OCI-LY7 (cell line): ENCODE measurements around the gene STK10. TPM values are rescaled to one million over a fixed set of nuclear protein-coding genes. Genes with fewer than 3 reads are reported as not detected.

Source experiments
- BruUV-seq: library from RNA; stranded (reverse); fragments of 400-500 nt; replicated peaks from 2 replicates; lab custom pipeline; 2021; lab: Mats Ljungman, UMichigan
- CTCF ChIA-PET: fragments of 300-600 bp; sonication (Branson Sonifier 250); formaldehyde crosslinking; loops from one replicate; lab custom pipeline; 2022; ENCODE audit warnings: antibody characterized with exemption; ENCODE audit not compliant: unreplicated experiment; lab: Charles Lee
- POLR2A ChIA-PET: fragments of 300-600 bp; sonication (Branson Sonifier 250); formaldehyde crosslinking; loops from one replicate; lab custom pipeline; 2022; ENCODE audit warnings: antibody characterized with exemption; lab: Charles Lee
- DNase-seq: peaks from one replicate; pipeline ENCODE4 v3.0.0-alpha.2; 2015; ENCODE audit warnings: low spot score
- H2AFZ ChIP-seq: fragments of 200-600 bp; sonication (generic), shearing (Covaris generic); 2 replicates; pipeline ENCODE4 v1.6.1; 2014; ENCODE audit warnings: mild to moderate bottlenecking, antibody characterized with exemption, low read length, moderate library complexity
- H3K27ac ChIP-seq: fragments of 200-600 bp; sonication (generic); 2 replicates; pipeline ENCODE4 v1.5.1; 2014; ENCODE audit warnings: mixed run types, low read depth, mild to moderate bottlenecking, moderate library complexity, low read length, inconsistent platforms; ENCODE audit not compliant: poor library complexity, severe bottlenecking
- H3K36me3 ChIP-seq: fragments of 200-600 bp; sonication (generic); 2 replicates; pipeline ENCODE4 v1.6.1; 2014; ENCODE audit warnings: mild to moderate bottlenecking, antibody characterized with exemption, low read length, moderate library complexity, mixed read lengths; ENCODE audit not compliant: insufficient read depth
- H3K4me1 ChIP-seq: fragments of 200-600 bp; sonication (generic); 2 replicates; pipeline ENCODE4 v1.5.1; 2014; ENCODE audit warnings: mild to moderate bottlenecking, low read length; ENCODE audit not compliant: insufficient read depth, poor library complexity, severe bottlenecking
- H3K4me2 ChIP-seq: fragments of 200-600 bp; sonication (generic); 2 replicates; pipeline ENCODE4 v1.6.1; 2014; ENCODE audit warnings: mild to moderate bottlenecking, low read length
- H3K4me3 ChIP-seq: fragments of 200-600 bp; sonication (generic); 2 replicates; pipeline ENCODE4 v1.5.1; 2014; ENCODE audit warnings: mild to moderate bottlenecking, low read depth, low read length; ENCODE audit not compliant: poor library complexity, severe bottlenecking
- H3K79me2 ChIP-seq: fragments of 200-600 bp; sonication (generic); 2 replicates; pipeline ENCODE4 v1.6.1; 2016; ENCODE audit warnings: low read depth, mild to moderate bottlenecking, low read length, moderate library complexity, mixed read lengths; ENCODE audit not compliant: insufficient read depth
- H3K9me2 ChIP-seq: fragments of 200-600 bp; sonication (generic); 2 replicates; pipeline ENCODE4 v1.6.1; 2016; ENCODE audit warnings: mild to moderate bottlenecking, low read length, mixed read lengths; ENCODE audit not compliant: insufficient read depth
- H3K9me3 ChIP-seq: fragments of 200-600 bp; sonication (generic); 2 replicates; pipeline ENCODE4 v1.6.1; 2014; ENCODE audit warnings: mild to moderate bottlenecking, mixed run types, low read length, mixed read lengths
- H4K20me1 ChIP-seq: fragments of 200-600 bp; sonication (generic); 2 replicates; pipeline ENCODE4 v1.6.1; 2014; ENCODE audit warnings: mild to moderate bottlenecking, antibody characterized with exemption, low read length, moderate library complexity, mixed read lengths; ENCODE audit not compliant: insufficient read depth
- EZH2phosphoT487 ChIP-seq: fragments of 200-600 bp; sonication (generic); IDR thresholded peaks from 2 replicates; pipeline ENCODE4 v1.6.1; 2018; ENCODE audit warnings: low read depth, borderline replicate concordance, mild to moderate bottlenecking, mixed run types, antibody characterized with exemption, low read length, moderate library complexity, mixed read lengths
- intact Hi-C: fragments of 100-400 bp; cut with micrococcal nuclease; formaldehyde crosslinking; loops from one replicate; pipeline ENCODE4 v1.10.0; 2022; ENCODE audit not compliant: unreplicated experiment
- total RNA-seq, 2 experiments: library from RNA; depleted of rRNA in 1 of 2; stranded (reverse); fragments of >200 nt in 1 of 2; shearing (Covaris generic) in 1 of 2; gene quantifications; 2 replicates each; pipeline ENCODE4 v1.2.3, GENCODE V29; 2014 to 2022
- TF ChIP-seq, protein P1 (sequence below): fragments of 200-600 bp; sonication (generic); conservative IDR thresholded peaks from 2 replicates; pipeline ENCODE4 v1.5.1; 2014; ENCODE audit warnings: mild to moderate bottlenecking, antibody characterized with exemption, low read length, moderate library complexity, mixed read lengths

STK10 gene
- total RNA-seq, 2 experiments from 2014 or later: 53.7 to 89.7 TPM

DNA sequence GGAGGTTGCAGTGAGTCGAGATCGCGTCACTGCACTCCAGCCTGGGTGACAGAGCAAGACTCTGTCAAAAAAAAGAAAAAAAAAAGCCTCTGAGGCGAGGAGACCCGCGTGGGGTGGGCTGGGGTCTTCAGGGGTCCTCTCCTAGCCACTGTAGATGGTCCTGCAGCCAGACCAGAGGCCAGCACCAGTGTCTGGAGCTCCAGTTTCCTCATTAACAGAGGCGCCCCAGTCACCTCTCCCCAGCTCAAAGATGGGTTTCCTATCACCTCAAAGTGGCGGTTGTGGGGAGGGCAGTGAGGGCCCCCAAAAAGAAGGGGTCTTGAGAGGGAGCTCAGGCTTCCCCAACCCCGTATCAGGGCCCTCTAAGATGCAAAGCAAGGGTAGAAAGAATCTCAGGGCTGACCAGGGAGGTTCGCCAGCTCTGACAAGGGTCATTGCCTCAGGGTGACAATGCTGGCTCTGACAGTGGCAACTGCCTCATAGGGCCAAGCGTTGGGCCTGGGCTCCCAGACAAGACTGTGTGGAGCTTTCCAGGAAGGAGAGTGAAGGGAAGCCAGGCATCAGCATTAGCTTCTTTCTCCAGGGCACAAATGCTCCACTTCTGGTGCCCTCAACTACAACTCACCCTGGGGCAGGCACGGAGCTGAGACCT, 15.0 kb downstream of the STK10 start:
- ChIA-PET CTCF (interaction anchor here (0.6 to 1.4 kb wide), 2 partner anchors 16 to 29 kb away, joined by 4 to 6 read pairs; no protein-coding TSS in a partner anchor), POLR2A (interaction anchor here (0.9 to 4.8 kb wide), 9 partner anchors 9 to 69 kb away, joined by 3 to 45 read pairs (median 6); no protein-coding TSS in a partner anchor)
- H3K36me3 ChIP-seq: peaks cover 6% of the 10 kb centered on the region; the same call in 1 of the 2 replicates
- peaks cover 49% of the 10 kb centered on the region for H3K79me2 ChIP-seq
- intact Hi-C loops: no loop called here
- no peaks in the 10 kb centered on the region for H3K9me2 ChIP-seq
- peaks cover 45% of the 10 kb centered on the region for H3K4me1 ChIP-seq
- H4K20me1 ChIP-seq: no peaks in the 10 kb centered on the region
- no peak overlapping the region for H3K4me3 ChIP-seq
- peak overlapping the region; percentile 87 for H3K27ac ChIP-seq
- no TSS peak for BruUV-seq
- no peaks in the 10 kb centered on the region for H3K9me3 ChIP-seq
- no peak for DNase-seq
- H3K4me2 ChIP-seq: peak overlapping the region; percentile 98
- H2AFZ ChIP-seq: no peak overlapping the region
- TF ChIP-seq, protein P1, sequence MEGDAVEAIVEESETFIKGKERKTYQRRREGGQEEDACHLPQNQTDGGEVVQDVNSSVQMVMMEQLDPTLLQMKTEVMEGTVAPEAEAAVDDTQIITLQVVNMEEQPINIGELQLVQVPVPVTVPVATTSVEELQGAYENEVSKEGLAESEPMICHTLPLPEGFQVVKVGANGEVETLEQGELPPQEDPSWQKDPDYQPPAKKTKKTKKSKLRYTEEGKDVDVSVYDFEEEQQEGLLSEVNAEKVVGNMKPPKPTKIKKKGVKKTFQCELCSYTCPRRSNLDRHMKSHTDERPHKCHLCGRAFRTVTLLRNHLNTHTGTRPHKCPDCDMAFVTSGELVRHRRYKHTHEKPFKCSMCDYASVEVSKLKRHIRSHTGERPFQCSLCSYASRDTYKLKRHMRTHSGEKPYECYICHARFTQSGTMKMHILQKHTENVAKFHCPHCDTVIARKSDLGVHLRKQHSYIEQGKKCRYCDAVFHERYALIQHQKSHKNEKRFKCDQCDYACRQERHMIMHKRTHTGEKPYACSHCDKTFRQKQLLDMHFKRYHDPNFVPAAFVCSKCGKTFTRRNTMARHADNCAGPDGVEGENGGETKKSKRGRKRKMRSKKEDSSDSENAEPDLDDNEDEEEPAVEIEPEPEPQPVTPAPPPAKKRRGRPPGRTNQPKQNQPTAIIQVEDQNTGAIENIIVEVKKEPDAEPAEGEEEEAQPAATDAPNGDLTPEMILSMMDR: no peak
- TF ChIP-seq EZH2phosphoT487: no peak

DNA sequence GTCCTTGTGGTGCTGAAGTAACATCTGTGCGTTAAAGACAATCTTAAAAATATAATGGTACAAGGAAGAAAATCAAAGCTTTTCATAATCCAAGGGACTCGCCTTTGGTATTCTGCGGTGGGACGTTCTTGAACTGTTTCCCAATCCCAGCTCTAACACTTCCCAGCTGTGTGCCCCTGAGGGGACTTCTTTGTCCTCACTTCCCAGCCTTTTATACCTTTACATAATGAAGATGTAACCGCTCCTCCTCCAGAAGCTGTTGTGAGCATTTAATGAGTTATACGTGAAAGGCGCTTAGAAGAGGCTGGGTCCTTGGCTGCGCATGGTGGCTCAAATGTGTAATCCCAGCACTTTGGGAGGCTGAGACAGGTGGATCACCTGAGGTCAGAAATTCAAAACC, 16.9 kb downstream of the STK10 start:
- BruUV-seq: no TSS peak
- POLR2A ChIA-PET: no interaction called here
- H3K4me1 ChIP-seq: peaks cover 26% of the 10 kb centered on the region
- H2AFZ ChIP-seq: no peak overlapping the region
- intact Hi-C loops: no loop called here
- no peaks in the 10 kb centered on the region for H3K9me2 ChIP-seq
- H3K36me3 ChIP-seq: no peaks in the 10 kb centered on the region; the same call in 1 of the 2 replicates
- no peaks in the 10 kb centered on the region for H4K20me1 ChIP-seq
- no peak overlapping the region for H3K4me2 ChIP-seq
- H3K79me2 ChIP-seq: peaks cover 32% of the 10 kb centered on the region
- TF ChIP-seq, protein P1: no peak
- no peak for TF ChIP-seq EZH2phosphoT487
- CTCF ChIA-PET: no interaction called here
- no peak for DNase-seq
- no peak overlapping the region for H3K27ac ChIP-seq
- H3K4me3 ChIP-seq: no peak overlapping the region
- no peaks in the 10 kb centered on the region for H3K9me3 ChIP-seq

DNA sequence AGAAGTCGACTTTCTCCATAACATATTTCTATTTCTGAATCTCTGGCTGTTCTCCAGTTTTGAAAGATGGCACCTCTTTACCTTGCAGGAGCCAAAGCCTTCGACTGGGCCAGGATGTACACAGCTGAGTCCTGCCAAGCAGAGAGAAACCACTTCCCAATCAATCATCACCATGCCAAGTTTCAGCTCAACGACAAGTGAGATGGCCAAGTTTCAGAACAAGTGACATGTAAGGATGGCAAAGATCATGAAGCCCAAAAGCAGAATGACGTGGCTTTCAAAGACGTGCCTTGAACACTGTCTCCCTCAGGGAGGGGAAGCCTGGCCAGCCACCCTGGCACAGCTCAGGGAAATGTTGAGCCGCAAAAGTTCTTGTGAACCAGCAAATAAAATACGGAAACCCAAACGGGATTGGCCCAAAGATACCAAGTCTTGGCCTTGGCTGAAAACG, 17.7 kb downstream of the STK10 start:
- Histone ChIP-seq H2AFZ (no peak overlapping the region), H3K27ac (no peak overlapping the region), H3K4me1 (peaks cover 23% of the 10 kb centered on the region), H3K4me3 (no peak overlapping the region), H3K36me3 (no peaks in the 10 kb centered on the region; the same call in 1 of the 2 replicates), H4K20me1 (no peaks in the 10 kb centered on the region), H3K4me2 (no peak overlapping the region), H3K9me3 (no peaks in the 10 kb centered on the region), H3K9me2 (no peaks in the 10 kb centered on the region), H3K79me2 (peaks cover 25% of the 10 kb centered on the region; the same call in 1 of the 2 replicates)
- no TSS peak for BruUV-seq
- DNase-seq: no peak
- ChIA-PET CTCF (no interaction called here), POLR2A (no interaction called here)
- intact Hi-C loops: no loop called here
- TF ChIP-seq, protein P1: no peak
- no peak for TF ChIP-seq EZH2phosphoT487
